ENCODE data around the gene ANK3.

Gene ANK3

GRCh38 chr10:60003651-60004523 lies 385.8 kb downstream of the ANK3 start:
- TF ChIP-seq GATA3 (IDR thresholded peaks at IDR 0.05; ENCODE audit: low read depth, low read length) (no peak), GATA2 (IDR thresholded peaks at IDR 0.05; ENCODE audit: low read depth, low read length) (no peak)

- TF ChIP-seq GATA3 (IDR thresholded peaks at IDR 0.05; ENCODE audit: low read depth, low read length): no peak
- no peak for TF ChIP-seq GATA2 (IDR thresholded peaks at IDR 0.05; ENCODE audit: low read depth, low read length)
These were observed 388.9 kb downstream of the ANK3 start for GRCh38 chr10:60000747-60001146.

DNA sequence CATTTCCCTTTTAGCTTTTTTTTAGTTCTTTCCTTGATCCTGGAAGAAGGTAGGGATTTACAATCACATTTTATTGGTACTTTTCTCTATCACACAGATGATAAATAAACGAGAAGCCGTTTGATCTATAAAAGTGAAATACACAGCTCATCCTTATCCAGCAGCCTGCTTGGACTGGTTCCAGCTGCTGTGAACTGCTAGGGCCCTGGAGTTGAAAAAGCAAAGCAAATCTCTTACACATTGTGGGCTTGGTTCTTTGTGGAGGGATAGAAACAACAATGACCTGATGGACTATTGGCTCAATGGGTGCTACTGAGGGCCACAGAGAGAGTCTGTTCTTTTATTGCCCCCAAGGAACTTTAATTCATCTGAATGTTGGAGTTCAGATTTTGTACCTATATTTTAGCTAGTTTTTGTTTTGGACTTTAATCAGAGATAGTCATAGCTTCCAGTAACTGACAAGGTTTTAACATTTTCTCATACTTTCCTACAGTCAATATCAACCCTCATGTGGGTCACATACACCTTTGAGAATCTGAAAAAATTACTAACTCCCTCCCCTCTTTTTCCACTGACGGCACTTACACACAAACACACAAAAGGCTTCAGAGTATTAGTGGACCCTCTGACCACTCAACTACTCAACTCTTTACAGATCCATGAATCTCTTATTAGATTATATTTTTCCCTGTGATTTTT lies 391.7 kb downstream of the ANK3 start:
- TF ChIP-seq GATA3 (IDR thresholded peaks at IDR 0.05; ENCODE audit: low read depth, low read length): no peak
- no peak for TF ChIP-seq GATA2 (IDR thresholded peaks at IDR 0.05; ENCODE audit: low read depth, low read length)

GRCh38 chr10:59995862-59996261 lies 393.8 kb downstream of the ANK3 start:
- TF ChIP-seq GATA3 (IDR thresholded peaks at IDR 0.05; ENCODE audit: low read depth, low read length) (no peak), GATA2 (IDR thresholded peaks at IDR 0.05; ENCODE audit: low read depth, low read length) (no peak)

DNA sequence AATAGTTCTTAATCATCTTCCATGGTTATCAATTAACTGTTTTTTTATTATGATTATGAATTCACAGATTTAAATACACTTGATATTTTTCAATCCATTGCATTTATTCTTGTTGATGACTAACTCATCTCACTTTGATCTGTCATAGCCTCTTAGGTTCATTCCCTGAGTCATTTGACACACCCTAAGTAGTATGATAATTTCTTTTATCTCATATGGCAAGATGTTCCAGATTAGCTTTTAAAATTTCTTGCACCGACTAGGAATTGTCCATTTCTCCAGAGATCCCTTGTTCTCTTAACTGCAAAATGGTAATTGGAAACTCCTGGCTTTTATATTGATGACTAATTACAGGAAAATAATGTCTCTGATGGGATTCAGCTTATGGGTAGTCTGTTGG lies 395.7 kb downstream of the ANK3 start:
- no peak for TF ChIP-seq GATA3 (IDR thresholded peaks at IDR 0.05; ENCODE audit: low read depth, low read length)
- no peak for TF ChIP-seq GATA2 (IDR thresholded peaks at IDR 0.05; ENCODE audit: low read depth, low read length)

- no peak for TF ChIP-seq GATA3 (IDR thresholded peaks at IDR 0.05; ENCODE audit: low read depth, low read length)
- no peak for TF ChIP-seq GATA2 (IDR thresholded peaks at IDR 0.05; ENCODE audit: low read depth, low read length)
These were observed 398.0 kb downstream of the ANK3 start for GRCh38 chr10:59991661-59992060.

- TF ChIP-seq GATA2 (IDR thresholded peaks at IDR 0.05; ENCODE audit: low read depth, low read length): no peak
- no peak for TF ChIP-seq GATA3 (IDR thresholded peaks at IDR 0.05; ENCODE audit: low read depth, low read length)
These were observed 398.6 kb downstream of the ANK3 start for GRCh38 chr10:59991117-59991516.

GRCh38 chr10:59985639-59986038 lies 404.0 kb downstream of the ANK3 start:
- TF ChIP-seq GATA2 (IDR thresholded peaks at IDR 0.05; ENCODE audit: low read depth, low read length) (no peak), GATA3 (IDR thresholded peaks at IDR 0.05; ENCODE audit: low read depth, low read length) (no peak)

DNA sequence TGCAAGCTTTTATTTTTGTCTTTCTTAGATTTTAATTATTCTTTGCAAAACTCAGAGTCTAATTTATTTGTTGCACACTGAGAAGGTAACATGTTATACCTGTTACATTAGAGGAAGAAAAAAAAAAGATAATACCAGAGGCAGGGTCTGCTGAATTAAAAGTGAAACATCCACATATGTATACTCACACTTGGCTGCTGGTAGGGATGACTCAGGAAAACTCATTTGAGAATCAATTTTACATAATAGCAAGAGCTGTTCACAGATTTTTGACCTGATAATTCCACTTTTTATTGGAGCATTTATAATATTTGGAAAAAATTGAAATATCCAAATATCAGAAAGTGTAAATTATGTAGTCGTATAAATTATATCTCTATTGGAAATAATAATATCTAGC lies 405.3 kb downstream of the ANK3 start:
- TF ChIP-seq GATA2 (IDR thresholded peaks at IDR 0.05; ENCODE audit: low read depth, low read length) (no peak), GATA3 (IDR thresholded peaks at IDR 0.05; ENCODE audit: low read depth, low read length) (no peak)

GRCh38 chr10:59980356-59980755 lies 409.3 kb downstream of the ANK3 start:
- TF ChIP-seq GATA2 (IDR thresholded peaks at IDR 0.05; ENCODE audit: low read depth, low read length) (no peak), GATA3 (IDR thresholded peaks at IDR 0.05; ENCODE audit: low read depth, low read length) (no peak)

DNA sequence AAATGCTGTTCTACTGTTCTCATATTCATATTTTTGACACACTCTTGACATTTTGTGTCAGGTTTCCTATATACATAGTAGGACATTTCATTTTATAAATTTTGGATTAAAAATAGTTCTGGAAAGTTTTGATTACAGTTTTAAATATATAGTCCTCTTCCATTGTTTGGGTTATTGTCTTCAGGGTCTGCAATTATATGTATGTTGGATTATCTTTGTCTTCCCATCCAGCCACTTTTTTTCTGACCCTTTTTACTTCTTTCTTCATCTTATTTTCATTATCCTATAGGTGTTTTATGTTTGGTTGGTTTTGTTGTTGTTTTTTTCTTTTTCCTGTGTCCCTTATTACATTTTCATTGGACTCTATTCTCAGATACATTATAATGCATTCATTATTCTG lies 412.2 kb downstream of the ANK3 start:
- TF ChIP-seq GATA2 (IDR thresholded peaks at IDR 0.05; ENCODE audit: low read depth, low read length) (no peak), GATA3 (IDR thresholded peaks at IDR 0.05; ENCODE audit: low read depth, low read length) (no peak)

GRCh38 chr10:59976909-59977308 lies 412.8 kb downstream of the ANK3 start:
- TF ChIP-seq GATA2 (IDR thresholded peaks at IDR 0.05; ENCODE audit: low read depth, low read length) (no peak), GATA3 (IDR thresholded peaks at IDR 0.05; ENCODE audit: low read depth, low read length) (no peak)
